Activated B cell treated with CpG ODN at 0.5 μM for 24 hours (primary cell): Measurements from ENCODE around the gene MAEA. TPM values are rescaled to one million over a fixed set of nuclear protein-coding genes. Genes with fewer than 3 reads are reported as not detected.

ENCODE experiments used
- ATAC-seq: fragments of 200-7000 bp; cut with Tn5 transposase; one replicate; pipeline ENCODE4 v1.10.0; 2021; ENCODE audit warnings: low read depth, mild to moderate bottlenecking, moderate library complexity
- CTCF ChIA-PET: fragments of 350-600 bp; sonication (Branson Sonifier 250); formaldehyde crosslinking; loops from one replicate; lab custom pipeline; 2021; ENCODE audit warnings: antibody characterized with exemption; lab: Charles Lee
- POLR2A ChIA-PET: fragments of 350-600 bp; sonication (Branson Sonifier 250); formaldehyde crosslinking; loops from one replicate; lab custom pipeline; 2021; ENCODE audit warnings: antibody characterized with exemption; lab: Charles Lee
- DNase-seq: peaks from one replicate; pipeline ENCODE4 v3.0.0; 2022
- H3K27ac Mint-ChIP-seq: one replicate; pipeline ENCODE4 v1.8.0; 2020; ENCODE audit warnings: mixed read lengths
- H3K27me3 Mint-ChIP-seq: one replicate; pipeline ENCODE4 v1.8.0; 2021; ENCODE audit warnings: mixed read lengths
- H3K36me3 Mint-ChIP-seq: one replicate; pipeline ENCODE4 v1.8.0; 2021; ENCODE audit warnings: low read depth, mixed read lengths
- H3K4me1 Mint-ChIP-seq: one replicate; pipeline ENCODE4 v1.8.0; 2021; ENCODE audit warnings: mixed read lengths
- H3K4me3 Mint-ChIP-seq: one replicate; pipeline ENCODE4 v1.8.0; 2020; ENCODE audit warnings: mild to moderate bottlenecking, mixed read lengths
- H3K9me3 Mint-ChIP-seq: one replicate; pipeline ENCODE4 v1.8.0; 2020; ENCODE audit warnings: mixed read lengths
- CTCF ChIP-seq: fragments of 200-600 bp; IDR thresholded peaks from one replicate; pipeline ENCODE4 v1.8.0; 2022; ENCODE audit warnings: antibody characterized with exemption, mild to moderate bottlenecking
- intact Hi-C: fragments of 100-400 bp; cut with micrococcal nuclease; formaldehyde crosslinking; loops from one replicate; pipeline ENCODE4 v1.15.1; 2024
- total RNA-seq: library from RNA; stranded (reverse); gene quantifications from 2 replicates; pipeline ENCODE4 v1.2.3, GENCODE V29; 2022

Gene MAEA
- total RNA-seq, 1 donor from 2014 or later: 73.7 TPM

- CTCF ChIA-PET: interaction anchor here (1.5 kb wide), 1 partner anchor 13 kb away, joined by 8 read pairs; no protein-coding TSS in a partner anchor
- intact Hi-C loops: no loop called here
- H3K27me3 Mint-ChIP-seq: no peaks in the 10 kb centered on the region
- POLR2A ChIA-PET: no interaction called here
- ATAC-seq: no peak
- no peak overlapping the region for H3K27ac Mint-ChIP-seq
- H3K4me3 Mint-ChIP-seq: no peak overlapping the region
- peaks cover 33% of the 10 kb centered on the region for H3K4me1 Mint-ChIP-seq
- peaks cover 7% of the 10 kb centered on the region for H3K9me3 Mint-ChIP-seq
- peaks cover 4% of the 10 kb centered on the region for H3K36me3 Mint-ChIP-seq
- no peak for TF ChIP-seq CTCF
- no peak for DNase-seq
These were observed 34.5 kb upstream of the MAEA start for GRCh38 chr4:1255151-1255550.

GRCh38 chr4:1255699-1256098, 34.0 kb upstream of the MAEA start:
- Mint-ChIP-seq H3K27ac (no peak overlapping the region), H3K27me3 (no peaks in the 10 kb centered on the region), H3K36me3 (peaks cover 4% of the 10 kb centered on the region), H3K9me3 (peaks cover 7% of the 10 kb centered on the region), H3K4me1 (peaks cover 33% of the 10 kb centered on the region), H3K4me3 (no peak overlapping the region)
- intact Hi-C loops: no loop called here
- ATAC-seq (no peak), DNase-seq (no peak)
- CTCF ChIA-PET: interaction anchor here (1.5 kb wide), 1 partner anchor 12 kb away, joined by 8 read pairs; no protein-coding TSS in a partner anchor
- POLR2A ChIA-PET: no interaction called here
- no peak for TF ChIP-seq CTCF

GRCh38 chr4:1258457-1258856, 31.2 kb upstream of the MAEA start:
- no peak overlapping the region for H3K27ac Mint-ChIP-seq
- no peak overlapping the region for H3K4me3 Mint-ChIP-seq
- H3K36me3 Mint-ChIP-seq: no peaks in the 10 kb centered on the region
- POLR2A ChIA-PET: interaction anchor here (0.7 to 1.7 kb wide), 2 partner anchors 9 to 89 kb away, joined by 7 to 9 read pairs; partner anchors contain the start of genes CTBP1 and UVSSA
- H3K27me3 Mint-ChIP-seq: no peaks in the 10 kb centered on the region
- peaks cover 18% of the 10 kb centered on the region for H3K4me1 Mint-ChIP-seq
- DNase-seq: no peak
- peaks cover 7% of the 10 kb centered on the region for H3K9me3 Mint-ChIP-seq
- CTCF ChIA-PET: interaction anchor here (3.3 kb wide), 1 partner anchor 9 kb away, joined by 17 read pairs; no protein-coding TSS in a partner anchor
- peak; percentile 28 for ATAC-seq
- no peak for TF ChIP-seq CTCF
- intact Hi-C loops: no loop called here

GRCh38 chr4:1259966-1260365, 29.7 kb upstream of the MAEA start:
- no peak for TF ChIP-seq CTCF
- ATAC-seq (peak; percentile 52), DNase-seq (no peak)
- H3K9me3 Mint-ChIP-seq: peaks cover 1% of the 10 kb centered on the region
- H3K36me3 Mint-ChIP-seq: no peaks in the 10 kb centered on the region
- ChIA-PET POLR2A (interaction anchor here (1.1 to 1.7 kb wide), 2 partner anchors 8 to 11 kb away, joined by 4 to 7 read pairs; partner anchors contain the start of gene CTBP1), CTCF (no interaction called here)
- peak overlapping the region; percentile 21 for H3K4me3 Mint-ChIP-seq
- peak overlapping the region; percentile 75 for H3K27ac Mint-ChIP-seq
- no peaks in the 10 kb centered on the region for H3K27me3 Mint-ChIP-seq
- intact Hi-C loops: no loop called here
- peaks cover 13% of the 10 kb centered on the region for H3K4me1 Mint-ChIP-seq

- H3K27ac Mint-ChIP-seq: peak overlapping the region; percentile 75
- peaks cover 13% of the 10 kb centered on the region for H3K4me1 Mint-ChIP-seq
- no peak for ATAC-seq
- POLR2A ChIA-PET: interaction anchor here (1.1 to 1.7 kb wide), 2 partner anchors 8 to 11 kb away, joined by 4 to 7 read pairs; partner anchors contain the start of gene CTBP1
- intact Hi-C loops: no loop called here
- DNase-seq: no peak
- H3K27me3 Mint-ChIP-seq: no peaks in the 10 kb centered on the region
- peaks cover 1% of the 10 kb centered on the region for H3K9me3 Mint-ChIP-seq
- no peak for TF ChIP-seq CTCF
- H3K4me3 Mint-ChIP-seq: peak overlapping the region; percentile 21
- H3K36me3 Mint-ChIP-seq: no peaks in the 10 kb centered on the region
- CTCF ChIA-PET: no interaction called here
These were observed 29.1 kb upstream of the MAEA start for GRCh38 chr4:1260418-1261106.
